Activated CD8-positive, alpha-beta memory T cell treated with anti-CD3 and anti-CD28 coated beads, Interleukin-2, amount 10 ng/mL, durations not matched to agents 7 days and 5 days (primary cell): Measurements from ENCODE around the gene HERPUD1. TPM values are rescaled to one million over a fixed set of nuclear protein-coding genes. Genes with fewer than 3 reads are reported as not detected.

ENCODE experiments used
- ATAC-seq: fragments of 150-1000 bp; cut with Tn5 transposase; one replicate; pipeline ENCODE4 v1.10.0; 2021; ENCODE audit warnings: moderate library complexity
- CTCF ChIA-PET: fragments of 350-600 bp; sonication (Branson Sonifier 250); formaldehyde crosslinking; loops from one replicate; lab custom pipeline; 2021; ENCODE audit warnings: antibody characterized with exemption; lab: Charles Lee
- DNase-seq: peaks from one replicate; pipeline ENCODE4 v3.0.0-alpha.2; 2020
- H3K27ac Mint-ChIP-seq: one replicate; pipeline ENCODE4 v1.8.0; 2021; ENCODE audit warnings: mild to moderate bottlenecking, mixed read lengths
- H3K27me3 Mint-ChIP-seq: one replicate; pipeline ENCODE4 v1.8.0; 2021; ENCODE audit warnings: mixed read lengths
- H3K36me3 Mint-ChIP-seq: one replicate; pipeline ENCODE4 v1.8.0; 2021; ENCODE audit warnings: mild to moderate bottlenecking, mixed read lengths
- H3K4me1 Mint-ChIP-seq: one replicate; pipeline ENCODE4 v1.8.0; 2021; ENCODE audit warnings: mixed read lengths
- H3K4me3 Mint-ChIP-seq: one replicate; pipeline ENCODE4 v1.8.0; 2021; ENCODE audit warnings: mild to moderate bottlenecking, moderate library complexity, mixed read lengths
- H3K9me3 Mint-ChIP-seq: one replicate; pipeline ENCODE4 v1.8.0; 2022; ENCODE audit warnings: low read depth, mixed read lengths
- microRNA-seq: library from miRNA; unstranded; fragments of <30 nt; microRNA quantifications from one replicate; pipeline ENCODE4 v1.2.0, GENCODE V29; 2022
- total RNA-seq, 2 experiments: library from RNA; stranded (reverse); gene quantifications; one replicate each; pipeline ENCODE4 v1.2.3, GENCODE V29; 2021

HERPUD1 gene
- total RNA-seq, 2 experiments from 2014 or later, result 127 to 149 TPM

GRCh38 chr16:56994311-56994710 lies 62.4 kb downstream of the HERPUD1 start:
- Mint-ChIP-seq H3K36me3 (peaks cover 49% of the 10 kb centered on the region), H3K9me3 (no peaks in the 10 kb centered on the region), H3K27ac (peak overlapping the region; percentile 74), H3K4me1 (peaks cover 77% of the 10 kb centered on the region), H3K4me3 (peak overlapping the region; percentile 99), H3K27me3 (no peaks in the 10 kb centered on the region)
- CTCF ChIA-PET, result interaction anchor here (1.8 to 1.9 kb wide), 2 partner anchors 28 to 30 kb away, joined by 4 to 8 read pairs; no protein-coding TSS in a partner anchor
- no peak for DNase-seq
- no peak for ATAC-seq

Small RNA genes within 50 kb of the gene (microRNA-seq; reads per million reads assigned to microRNA genes)
- gene MIR6863, result not detected

Other genes with a start within 250 kb of the HERPUD1 start
- 10 to 100 TPM; 34.2 to 39.5 TPM for gene MT1X, start 249.7 kb upstream of the HERPUD1 start, total RNA-seq
- gene NUP93, start 202.0 kb upstream of the HERPUD1 start, total RNA-seq, result 100 to 1,000 TPM; 126 to 129 TPM
- not detected for gene SLC12A3, start 66.9 kb upstream of the HERPUD1 start, total RNA-seq
- not detected for gene CETP, start 29.8 kb downstream of the HERPUD1 start, total RNA-seq
- gene NLRC5, start 57.4 kb downstream of the HERPUD1 start, total RNA-seq, result 100 to 1,000 TPM; 156 to 287 TPM
- gene CPNE2, start 160.4 kb downstream of the HERPUD1 start, total RNA-seq, result 1 to 10 TPM; 3.2 to 9.6 TPM